GM18868 (cell line): ENCODE data around the gene PDAP1.
"Not testable (repeated sequence)": the region's sequence is repeated elsewhere in the genome, so short reads cannot be mapped to it uniquely, and the experiment has no call there.

ENCODE experiments used
- ATAC-seq: cut with Tn5 transposase; IDR thresholded peaks from one replicate; pipeline ENCODE4 v1.9.1; 2021; ENCODE audit warnings: mild to moderate bottlenecking, moderate library complexity; ENCODE audit not compliant: unreplicated experiment

PDAP1 gene

DNA sequence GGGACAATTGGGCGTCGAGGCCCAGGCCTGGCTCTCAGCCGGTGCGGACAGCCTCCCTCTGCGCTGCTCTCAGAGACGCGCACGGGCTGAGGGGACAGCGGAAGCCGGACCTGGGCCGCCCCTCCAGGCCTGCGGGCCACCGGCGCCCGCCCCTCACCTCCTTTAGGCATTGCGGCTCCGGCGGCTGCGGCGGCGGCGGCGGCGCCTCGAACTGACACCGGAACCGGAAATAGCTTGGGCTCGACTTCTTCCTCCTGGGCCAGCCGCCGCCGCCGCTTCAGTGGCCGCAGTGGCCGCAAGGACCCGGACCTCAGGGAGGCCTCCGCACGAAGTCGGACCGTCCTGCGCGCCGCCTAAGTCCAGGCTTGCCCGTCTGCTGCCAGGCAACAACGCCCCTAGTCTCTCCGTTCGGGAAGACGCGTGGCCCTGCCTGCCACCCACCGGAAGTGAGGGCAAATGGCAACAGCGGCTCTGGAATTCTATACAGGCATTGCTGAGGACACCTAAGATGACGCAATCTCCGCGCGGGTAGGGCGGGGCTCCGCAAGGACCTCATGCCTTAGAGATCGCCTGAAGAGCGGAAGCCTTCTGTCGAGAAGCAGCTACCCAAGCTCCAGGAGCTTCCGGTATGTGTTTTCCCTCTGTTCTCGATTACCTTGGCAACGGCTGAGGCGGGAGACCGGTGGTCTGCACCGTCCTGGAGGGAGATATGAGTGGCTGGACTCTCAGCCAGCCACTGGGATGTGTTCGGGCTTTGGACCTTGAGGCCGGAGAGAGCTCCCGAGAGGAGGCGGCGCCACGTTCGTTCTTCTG lies at the start of gene PDAP1, which contains the start of gene BUD31:
TSS of gene PDAP1 (minus strand) at position 219 of the 813 bp plus-strand sequence. CDS start at position 170, 49 bp downstream.
TSS of gene BUD31 (plus strand) at position 591 of the 813 bp plus-strand sequence. CDS start 2,124 bp downstream, outside the sequence.
- ATAC-seq, result peak; percentile 81

- ATAC-seq, result no peak
Measured at GRCh38 chr7:99457650-99458493, 49.5 kb upstream of the PDAP1 start.

DNA sequence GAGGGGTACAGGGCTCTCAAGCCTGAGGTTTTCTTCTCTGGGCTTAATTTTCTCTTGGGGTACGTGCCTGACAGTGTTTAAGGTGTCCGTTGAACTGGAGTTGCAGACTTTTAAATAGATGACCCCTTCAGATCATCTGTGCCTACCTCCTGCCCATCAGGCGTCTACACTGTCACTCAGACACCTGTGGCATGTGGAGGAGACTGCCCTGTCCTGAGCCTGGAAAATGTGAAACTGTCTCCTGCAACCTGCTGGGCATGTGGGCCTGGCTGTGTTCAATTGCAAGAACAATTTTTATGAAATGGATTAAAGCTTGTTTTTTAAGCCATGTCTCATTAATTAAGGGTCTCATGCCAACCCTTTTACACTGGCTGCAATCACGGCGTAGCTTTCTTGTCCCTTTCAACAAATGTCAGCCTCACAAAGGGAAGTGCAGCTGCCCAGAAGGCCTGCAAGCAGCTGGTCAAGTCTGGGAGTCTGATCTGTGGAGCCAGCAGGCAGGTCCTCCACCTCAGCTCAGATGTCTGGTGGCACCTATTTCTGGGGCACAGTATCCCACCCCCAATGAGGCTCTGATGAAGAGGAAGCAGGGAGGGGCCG lies 48.8 kb upstream of the PDAP1 start:
- no peak for ATAC-seq

DNA sequence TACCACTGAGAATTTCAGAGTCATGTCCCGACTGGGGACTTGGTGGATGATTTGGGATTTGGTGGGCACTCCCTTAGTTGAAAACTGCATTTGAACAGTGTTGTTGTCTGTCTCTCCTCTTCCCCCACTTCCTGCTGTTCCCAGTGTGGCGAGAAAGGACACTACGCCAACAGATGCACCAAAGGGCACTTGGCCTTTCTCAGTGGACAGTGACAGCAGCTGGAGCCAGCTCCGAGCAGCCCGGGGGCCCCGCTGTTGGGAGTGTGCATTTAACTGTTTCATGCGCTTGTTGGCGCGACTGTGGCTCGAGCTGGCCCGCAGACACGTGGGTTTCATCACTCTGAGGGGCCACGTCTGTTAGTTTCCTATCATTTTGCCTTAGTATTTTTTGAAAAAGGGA lies 47.9 kb upstream of the PDAP1 start:
- ATAC-seq, result no peak

DNA sequence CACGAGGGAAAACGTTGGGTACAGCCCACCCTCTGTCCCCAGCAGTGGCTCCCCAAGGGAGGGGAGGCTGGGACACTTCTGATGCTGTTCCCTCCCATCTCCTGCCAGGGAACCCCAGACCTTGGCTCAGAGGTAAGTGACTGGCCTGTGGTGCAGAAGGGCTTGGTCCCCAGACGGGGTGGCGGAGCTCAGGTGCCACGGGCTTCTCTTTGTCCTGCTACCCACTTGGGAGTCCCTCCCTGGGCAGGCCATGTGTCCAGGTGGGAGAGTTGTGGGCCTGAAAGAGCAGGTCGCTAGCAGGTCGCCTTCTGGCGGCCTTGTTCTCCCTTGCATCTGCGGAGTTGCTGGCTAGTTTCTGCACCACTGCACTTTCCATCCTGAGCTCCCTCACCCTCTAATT lies 47.5 kb upstream of the PDAP1 start:
- no peak for ATAC-seq

- ATAC-seq, result no peak
Measured at GRCh38 chr7:99453105-99453504, 44.7 kb upstream of the PDAP1 start.

DNA sequence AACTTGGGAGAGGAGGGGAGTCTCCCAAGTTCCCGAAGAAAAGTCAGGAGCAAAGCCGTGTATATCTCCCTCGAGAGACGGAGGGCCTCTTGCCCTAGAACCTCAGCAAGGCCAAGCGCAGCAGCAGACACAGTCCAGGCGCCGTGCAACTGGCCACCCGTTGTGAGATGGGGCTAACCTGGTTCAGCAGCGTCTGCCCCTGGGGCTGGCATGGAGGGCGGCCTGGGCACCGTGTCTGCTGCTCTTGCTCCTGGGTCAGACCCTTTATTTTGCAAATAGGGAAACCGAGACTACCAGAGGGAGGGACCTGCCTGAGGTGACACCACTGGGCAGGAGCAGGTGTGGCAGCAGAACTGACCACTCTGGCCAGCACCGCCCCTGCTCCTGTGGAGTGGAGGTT lies 44.1 kb upstream of the PDAP1 start:
- ATAC-seq, result no peak

- ATAC-seq, result no peak
Measured at GRCh38 chr7:99451936-99452335, 43.5 kb upstream of the PDAP1 start.

DNA sequence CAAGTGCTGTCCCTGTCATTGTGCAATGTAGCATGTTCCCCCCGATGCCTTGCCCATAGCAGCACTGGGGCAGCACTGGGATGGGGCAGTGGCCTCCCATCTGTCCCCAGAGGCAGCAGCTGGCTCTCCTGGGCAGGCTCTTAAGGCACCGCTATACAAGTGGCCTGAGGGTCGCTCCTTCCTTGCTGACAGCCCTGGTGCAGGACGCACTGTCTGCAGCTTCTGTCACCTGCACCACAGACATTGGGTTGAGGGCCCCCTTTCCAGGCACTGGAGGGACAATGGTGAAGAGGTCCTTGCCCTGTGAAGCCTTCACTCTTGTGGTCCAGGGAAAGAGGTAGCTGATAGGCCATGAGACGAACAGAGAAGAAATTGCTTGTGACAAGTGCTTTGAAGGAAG lies 40.9 kb upstream of the PDAP1 start:
- no peak for ATAC-seq

- no peak for ATAC-seq
Measured at GRCh38 chr7:99448855-99449254, 40.5 kb upstream of the PDAP1 start.

DNA sequence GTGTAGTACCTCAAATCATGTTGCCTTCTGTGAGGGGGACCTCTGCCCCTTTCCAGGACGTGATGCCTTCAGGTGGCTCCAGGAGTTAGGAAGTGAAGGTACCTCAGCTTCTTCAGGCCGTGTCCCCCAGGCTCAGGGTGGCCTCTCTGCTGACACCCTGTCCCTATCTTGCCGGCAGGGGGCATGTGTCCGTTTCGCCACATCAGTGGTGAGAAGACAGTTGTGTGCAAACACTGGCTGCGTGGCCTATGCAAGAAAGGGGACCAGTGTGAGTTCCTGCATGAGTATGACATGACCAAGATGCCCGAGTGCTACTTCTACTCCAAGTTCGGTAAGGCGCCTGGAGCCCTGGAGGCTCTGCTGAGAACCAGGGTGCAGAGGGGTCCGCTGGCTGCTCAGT lies 39.5 kb upstream of the PDAP1 start:
- no peak for ATAC-seq

- no peak for ATAC-seq
Measured at GRCh38 chr7:99446096-99446495, 37.7 kb upstream of the PDAP1 start.

- ATAC-seq, result no peak
Measured at GRCh38 chr7:99440195-99440594, 31.8 kb upstream of the PDAP1 start.

DNA sequence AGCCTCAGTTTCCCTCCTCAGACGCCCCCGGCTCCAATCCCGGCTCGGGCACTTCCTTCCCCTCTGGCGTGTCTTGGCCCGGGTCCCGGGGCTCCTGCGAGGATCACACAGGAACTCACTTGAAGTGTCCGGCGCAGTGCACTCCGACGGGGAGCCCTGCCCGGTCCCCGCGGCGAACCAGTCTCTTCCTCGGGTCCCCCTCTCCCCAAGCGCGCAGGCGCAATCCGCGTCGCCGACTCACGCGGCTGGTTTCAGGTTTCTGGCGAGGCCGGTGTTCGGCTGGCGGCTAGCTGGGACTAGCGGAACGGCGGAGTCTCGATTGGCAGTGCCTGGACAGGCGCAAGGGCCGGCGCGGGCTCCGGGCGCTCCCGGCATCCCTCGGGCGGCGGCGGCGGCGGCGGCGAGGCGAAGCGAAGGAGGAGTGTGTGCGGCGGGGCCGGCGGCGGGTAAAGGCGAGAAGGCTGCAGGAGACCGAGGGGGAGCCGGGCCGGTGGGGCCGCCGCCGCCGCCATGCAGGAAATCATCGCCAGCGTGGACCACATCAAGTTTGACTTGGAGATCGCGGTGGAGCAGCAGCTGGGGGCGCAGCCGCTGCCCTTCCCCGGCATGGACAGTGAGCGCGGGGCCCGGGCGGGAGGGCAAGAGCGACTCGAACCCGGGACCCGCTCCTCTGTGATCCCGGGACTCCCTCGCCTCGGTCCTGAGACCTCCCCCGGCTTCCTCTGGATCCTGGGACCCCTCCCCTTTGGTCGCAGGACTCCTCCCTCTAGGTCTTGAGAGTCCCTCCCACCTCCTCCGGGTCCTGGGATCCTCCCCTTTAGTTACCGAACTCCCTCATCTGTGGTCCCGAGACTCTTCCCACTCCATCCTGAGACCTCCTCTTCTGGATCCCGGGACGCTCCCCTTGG lies 30.4 kb upstream of the PDAP1 start, which contains the start of the genes CPSF4 and PTCD1:
TSS of gene CPSF4 (plus strand) at position 371 of the 908 bp plus-strand sequence. CDS start at position 511, 140 bp downstream.
TSS of gene PTCD1 (minus strand) at position 226 of the 908 bp plus-strand sequence. CDS start 3,556 bp downstream, outside the sequence.
- peak; percentile 92 for ATAC-seq

- no peak for ATAC-seq
Measured at GRCh38 chr7:99437946-99438572, 29.7 kb upstream of the PDAP1 start.

GRCh38 chr7:99433158-99433557 lies 24.8 kb upstream of the PDAP1 start:
- no peak for ATAC-seq

GRCh38 chr7:99431756-99432540 lies 23.6 kb upstream of the PDAP1 start:
- ATAC-seq, result not testable (repeated sequence)

DNA sequence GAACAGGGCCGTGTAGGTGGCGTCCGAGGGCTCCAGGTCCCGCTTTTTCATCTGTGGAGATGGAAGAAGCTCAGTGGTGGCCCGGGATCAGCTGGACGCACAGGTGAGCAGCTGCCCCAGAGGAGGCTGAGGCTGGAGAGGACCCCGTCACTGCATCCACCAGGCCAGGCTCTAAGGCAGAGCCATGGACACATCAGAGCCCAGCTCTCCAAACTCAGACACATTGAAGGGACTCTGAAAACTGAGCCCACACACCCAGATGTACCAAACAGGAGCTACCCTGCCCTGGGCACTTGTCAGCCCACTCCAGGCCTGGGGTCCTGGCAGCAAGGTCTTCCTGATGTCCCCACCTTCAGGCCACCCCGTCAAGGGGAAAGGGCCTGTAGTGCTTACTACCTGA lies 21.4 kb upstream of the PDAP1 start:
- no peak for ATAC-seq
